WTC11 (cell line): Measurements from ENCODE around the gene FREM1. TPM values are rescaled to one million over a fixed set of nuclear protein-coding genes. Genes with fewer than 3 reads are reported as not detected.

Experiments
- ATAC-seq: fragments of 200-7000 bp; cut with Tn5 transposase; 2 replicates; pipeline ENCODE4 v1.10.0; 2021; ENCODE audit warnings: mild to moderate bottlenecking, moderate library complexity
- CTCF ChIA-PET: fragments of 300-600 bp; sonication (Branson Sonifier 250); formaldehyde crosslinking; loops from one replicate; lab custom pipeline; 2021; ENCODE audit warnings: antibody characterized with exemption; lab: Charles Lee
- POLR2A ChIA-PET: fragments of 350-600 bp; sonication (Branson Sonifier 250); formaldehyde crosslinking; loops from one replicate; lab custom pipeline; 2021; ENCODE audit warnings: antibody characterized with exemption; lab: Charles Lee
- DNase-seq: peaks from one replicate; pipeline ENCODE4 v3.0.0; 2021; ENCODE audit warnings: low spot score
- H3K27ac Mint-ChIP-seq: 2 replicates; pipeline ENCODE4 v1.8.0; 2021; ENCODE audit warnings: mixed read lengths
- H3K27me3 Mint-ChIP-seq: 2 replicates; pipeline ENCODE4 v1.8.0; 2021; ENCODE audit warnings: low read depth, mild to moderate bottlenecking, moderate library complexity, mixed read lengths
- H3K36me3 Mint-ChIP-seq: 2 replicates; pipeline ENCODE4 v1.8.0; 2021; ENCODE audit warnings: mixed read lengths
- H3K4me1 Mint-ChIP-seq: 2 replicates; pipeline ENCODE4 v1.8.0; 2022; ENCODE audit warnings: mixed read lengths
- H3K4me3 Mint-ChIP-seq: 2 replicates; pipeline ENCODE4 v1.8.0; 2021; ENCODE audit warnings: mild to moderate bottlenecking, moderate library complexity, mixed read lengths
- H3K9me3 Mint-ChIP-seq: 2 replicates; pipeline ENCODE4 v1.8.0; 2021; ENCODE audit warnings: mixed read lengths
- ESRRA ChIP-seq: sonication (generic); formaldehyde crosslinking; IDR thresholded peaks from 2 replicates; pipeline ENCODE4 v1.8.1; 2022; ENCODE audit warnings: mild to moderate bottlenecking, missing genetic modification reagents, borderline replicate concordance
- FOXJ3 ChIP-seq: sonication (generic); formaldehyde crosslinking; IDR thresholded peaks from 2 replicates; pipeline ENCODE4 v1.9.0; 2021; ENCODE audit warnings: missing genetic modification reagents, mild to moderate bottlenecking, borderline replicate concordance
- GTF2I ChIP-seq: fragments of 250-450 bp; sonication (Bioruptor Pico); conservative IDR thresholded peaks from 2 replicates; pipeline ENCODE4 v1.4.0; 2021; ENCODE audit warnings: mild to moderate bottlenecking
- JUN ChIP-seq: sonication (generic); formaldehyde crosslinking; IDR thresholded peaks from 2 replicates; pipeline ENCODE4 v1.8.0; 2023; ENCODE audit warnings: mild to moderate bottlenecking, missing genetic modification reagents
- NR2C2 ChIP-seq: sonication (generic); formaldehyde crosslinking; IDR thresholded peaks from 2 replicates; pipeline ENCODE4 v1.8.0; 2022; ENCODE audit warnings: mild to moderate bottlenecking, missing genetic modification reagents
- NR3C1 ChIP-seq: sonication (generic); formaldehyde crosslinking; conservative IDR thresholded peaks from 2 replicates; pipeline ENCODE4 v1.8.1; 2023; ENCODE audit warnings: low read depth, mild to moderate bottlenecking, missing genetic modification reagents
- SMAD3 ChIP-seq: sonication (generic); formaldehyde crosslinking; IDR thresholded peaks from 2 replicates; pipeline ENCODE4 v1.8.0; 2022; ENCODE audit warnings: missing genetic modification reagents, mild to moderate bottlenecking, borderline replicate concordance
- SMAD4 ChIP-seq: sonication (generic); formaldehyde crosslinking; IDR thresholded peaks from 2 replicates; pipeline ENCODE4 v1.8.0; 2022; ENCODE audit warnings: mild to moderate bottlenecking, missing genetic modification reagents
- TCF7 ChIP-seq: sonication (generic); formaldehyde crosslinking; IDR thresholded peaks from 2 replicates; pipeline ENCODE4 v1.8.0; 2022; ENCODE audit warnings: mild to moderate bottlenecking, low read depth, missing genetic modification reagents, moderate library complexity
- ZBTB21 ChIP-seq: sonication (generic); formaldehyde crosslinking; IDR thresholded peaks from 2 replicates; pipeline ENCODE4 v1.8.1; 2023; ENCODE audit warnings: mild to moderate bottlenecking, missing genetic modification reagents, borderline replicate concordance
- ZNF138 ChIP-seq: sonication (generic); formaldehyde crosslinking; conservative IDR thresholded peaks from 2 replicates; pipeline ENCODE4 v1.8.1; 2022; ENCODE audit warnings: mild to moderate bottlenecking, moderate library complexity, missing genetic modification reagents
- total RNA-seq: library from RNA; stranded (reverse); gene quantifications from 3 replicates; pipeline ENCODE4 v1.2.3, GENCODE V29; 2021
- TF ChIP-seq, protein P1 (sequence below): sonication (generic); formaldehyde crosslinking; IDR thresholded peaks from 2 replicates; pipeline ENCODE4 v1.8.0; 2022; ENCODE audit warnings: mild to moderate bottlenecking, missing genetic modification reagents
- TF ChIP-seq, protein P2 (sequence below): sonication (generic); formaldehyde crosslinking; IDR thresholded peaks from 2 replicates; pipeline ENCODE4 v1.8.0; 2023; ENCODE audit warnings: missing genetic modification reagents, mild to moderate bottlenecking, borderline replicate concordance
- TF ChIP-seq, protein P3 (sequence below): fragments of 250-450 bp; sonication (Bioruptor Pico); IDR thresholded peaks from 2 replicates; pipeline ENCODE4 v1.9.0; 2021; ENCODE audit warnings: moderate library complexity, mild to moderate bottlenecking, inconsistent platforms, borderline replicate concordance
- TF ChIP-seq, protein P4 (sequence below): fragments of 250-450 bp; sonication (Bioruptor Pico); IDR thresholded peaks from 2 replicates; pipeline ENCODE4 v1.9.0; 2021; ENCODE audit warnings: mild to moderate bottlenecking
- TF ChIP-seq, protein P5 (sequence below): sonication (generic); formaldehyde crosslinking; IDR thresholded peaks from 2 replicates; pipeline ENCODE4 v1.8.0; 2022; ENCODE audit warnings: mild to moderate bottlenecking, missing genetic modification reagents
- TF ChIP-seq, protein P6 (sequence below): sonication (generic); formaldehyde crosslinking; IDR thresholded peaks from 2 replicates; pipeline ENCODE4 v1.8.0; 2022; ENCODE audit warnings: missing genetic modification reagents
- TF ChIP-seq, protein P7 (sequence below): fragments of 250-450 bp; sonication (Bioruptor Pico); IDR thresholded peaks from 2 replicates; pipeline ENCODE4 v1.8.0; 2021; ENCODE audit warnings: mild to moderate bottlenecking
- TF ChIP-seq, protein P8 (sequence below): sonication (generic); formaldehyde crosslinking; IDR thresholded peaks from 2 replicates; pipeline ENCODE4 v1.8.0; 2022; ENCODE audit warnings: mild to moderate bottlenecking, missing genetic modification reagents

The FREM1 gene
- total RNA-seq, 1 experiment from 2014 or later, result 2.8 TPM

DNA sequence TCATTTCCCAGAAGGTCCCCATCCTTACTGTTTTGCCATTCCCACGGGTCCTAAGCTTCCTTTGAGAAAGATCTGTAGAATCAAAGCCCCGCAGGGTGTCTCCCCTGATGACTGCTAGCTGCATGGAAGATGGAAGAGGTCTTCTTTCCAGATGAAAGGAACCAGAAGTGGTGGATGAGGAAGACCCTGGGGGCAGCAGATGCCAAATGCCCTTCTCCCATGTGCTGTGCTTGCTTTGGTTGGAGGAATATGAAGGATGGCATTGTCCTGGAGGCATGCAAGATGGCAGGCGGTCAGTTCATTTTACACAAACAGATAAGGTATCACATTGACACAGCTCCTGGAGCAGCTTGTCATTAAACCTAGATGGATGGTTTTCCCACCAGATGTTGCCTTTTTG lies 161.9 kb downstream of the FREM1 start:
- no peak for ATAC-seq
- POLR2A ChIA-PET, result no interaction called here
- TF ChIP-seq, protein P1, sequence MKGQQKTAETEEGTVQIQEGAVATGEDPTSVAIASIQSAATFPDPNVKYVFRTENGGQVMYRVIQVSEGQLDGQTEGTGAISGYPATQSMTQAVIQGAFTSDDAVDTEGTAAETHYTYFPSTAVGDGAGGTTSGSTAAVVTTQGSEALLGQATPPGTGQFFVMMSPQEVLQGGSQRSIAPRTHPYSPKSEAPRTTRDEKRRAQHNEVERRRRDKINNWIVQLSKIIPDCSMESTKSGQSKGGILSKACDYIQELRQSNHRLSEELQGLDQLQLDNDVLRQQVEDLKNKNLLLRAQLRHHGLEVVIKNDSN (CRISPR knock-in tag), result no peak
- TF ChIP-seq SMAD4 (CRISPR knock-in tag), result no peak
- TF ChIP-seq, protein P2, sequence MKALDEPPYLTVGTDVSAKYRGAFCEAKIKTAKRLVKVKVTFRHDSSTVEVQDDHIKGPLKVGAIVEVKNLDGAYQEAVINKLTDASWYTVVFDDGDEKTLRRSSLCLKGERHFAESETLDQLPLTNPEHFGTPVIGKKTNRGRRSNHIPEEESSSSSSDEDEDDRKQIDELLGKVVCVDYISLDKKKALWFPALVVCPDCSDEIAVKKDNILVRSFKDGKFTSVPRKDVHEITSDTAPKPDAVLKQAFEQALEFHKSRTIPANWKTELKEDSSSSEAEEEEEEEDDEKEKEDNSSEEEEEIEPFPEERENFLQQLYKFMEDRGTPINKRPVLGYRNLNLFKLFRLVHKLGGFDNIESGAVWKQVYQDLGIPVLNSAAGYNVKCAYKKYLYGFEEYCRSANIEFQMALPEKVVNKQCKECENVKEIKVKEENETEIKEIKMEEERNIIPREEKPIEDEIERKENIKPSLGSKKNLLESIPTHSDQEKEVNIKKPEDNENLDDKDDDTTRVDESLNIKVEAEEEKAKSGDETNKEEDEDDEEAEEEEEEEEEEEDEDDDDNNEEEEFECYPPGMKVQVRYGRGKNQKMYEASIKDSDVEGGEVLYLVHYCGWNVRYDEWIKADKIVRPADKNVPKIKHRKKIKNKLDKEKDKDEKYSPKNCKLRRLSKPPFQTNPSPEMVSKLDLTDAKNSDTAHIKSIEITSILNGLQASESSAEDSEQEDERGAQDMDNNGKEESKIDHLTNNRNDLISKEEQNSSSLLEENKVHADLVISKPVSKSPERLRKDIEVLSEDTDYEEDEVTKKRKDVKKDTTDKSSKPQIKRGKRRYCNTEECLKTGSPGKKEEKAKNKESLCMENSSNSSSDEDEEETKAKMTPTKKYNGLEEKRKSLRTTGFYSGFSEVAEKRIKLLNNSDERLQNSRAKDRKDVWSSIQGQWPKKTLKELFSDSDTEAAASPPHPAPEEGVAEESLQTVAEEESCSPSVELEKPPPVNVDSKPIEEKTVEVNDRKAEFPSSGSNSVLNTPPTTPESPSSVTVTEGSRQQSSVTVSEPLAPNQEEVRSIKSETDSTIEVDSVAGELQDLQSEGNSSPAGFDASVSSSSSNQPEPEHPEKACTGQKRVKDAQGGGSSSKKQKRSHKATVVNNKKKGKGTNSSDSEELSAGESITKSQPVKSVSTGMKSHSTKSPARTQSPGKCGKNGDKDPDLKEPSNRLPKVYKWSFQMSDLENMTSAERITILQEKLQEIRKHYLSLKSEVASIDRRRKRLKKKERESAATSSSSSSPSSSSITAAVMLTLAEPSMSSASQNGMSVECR (CRISPR knock-in tag), result no peak
- no peak for TF ChIP-seq ZNF138 (CRISPR knock-in tag)
- TF ChIP-seq, protein P3, sequence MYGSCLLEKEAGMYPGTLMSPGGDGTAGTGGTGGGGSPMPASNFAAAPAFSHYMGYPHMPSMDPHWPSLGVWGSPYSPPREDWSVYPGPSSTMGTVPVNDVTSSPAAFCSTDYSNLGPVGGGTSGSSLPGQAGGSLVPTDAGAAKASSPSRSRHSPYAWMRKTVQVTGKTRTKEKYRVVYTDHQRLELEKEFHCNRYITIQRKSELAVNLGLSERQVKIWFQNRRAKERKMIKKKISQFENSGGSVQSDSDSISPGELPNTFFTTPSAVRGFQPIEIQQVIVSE (CRISPR knock-in tag), result no peak
- no peak for TF ChIP-seq SMAD3
- TF ChIP-seq, protein P4, sequence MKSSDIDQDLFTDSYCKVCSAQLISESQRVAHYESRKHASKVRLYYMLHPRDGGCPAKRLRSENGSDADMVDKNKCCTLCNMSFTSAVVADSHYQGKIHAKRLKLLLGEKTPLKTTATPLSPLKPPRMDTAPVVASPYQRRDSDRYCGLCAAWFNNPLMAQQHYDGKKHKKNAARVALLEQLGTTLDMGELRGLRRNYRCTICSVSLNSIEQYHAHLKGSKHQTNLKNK (CRISPR knock-in tag), result no peak
- no peak for TF ChIP-seq NR3C1
- no peak for TF ChIP-seq TCF7
- TF ChIP-seq, protein P5, sequence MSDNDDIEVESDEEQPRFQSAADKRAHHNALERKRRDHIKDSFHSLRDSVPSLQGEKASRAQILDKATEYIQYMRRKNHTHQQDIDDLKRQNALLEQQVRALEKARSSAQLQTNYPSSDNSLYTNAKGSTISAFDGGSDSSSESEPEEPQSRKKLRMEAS (CRISPR knock-in tag), result no peak
- TF ChIP-seq FOXJ3 (CRISPR knock-in tag), result no peak
- TF ChIP-seq ZBTB21, result no peak
- TF ChIP-seq, protein P6, sequence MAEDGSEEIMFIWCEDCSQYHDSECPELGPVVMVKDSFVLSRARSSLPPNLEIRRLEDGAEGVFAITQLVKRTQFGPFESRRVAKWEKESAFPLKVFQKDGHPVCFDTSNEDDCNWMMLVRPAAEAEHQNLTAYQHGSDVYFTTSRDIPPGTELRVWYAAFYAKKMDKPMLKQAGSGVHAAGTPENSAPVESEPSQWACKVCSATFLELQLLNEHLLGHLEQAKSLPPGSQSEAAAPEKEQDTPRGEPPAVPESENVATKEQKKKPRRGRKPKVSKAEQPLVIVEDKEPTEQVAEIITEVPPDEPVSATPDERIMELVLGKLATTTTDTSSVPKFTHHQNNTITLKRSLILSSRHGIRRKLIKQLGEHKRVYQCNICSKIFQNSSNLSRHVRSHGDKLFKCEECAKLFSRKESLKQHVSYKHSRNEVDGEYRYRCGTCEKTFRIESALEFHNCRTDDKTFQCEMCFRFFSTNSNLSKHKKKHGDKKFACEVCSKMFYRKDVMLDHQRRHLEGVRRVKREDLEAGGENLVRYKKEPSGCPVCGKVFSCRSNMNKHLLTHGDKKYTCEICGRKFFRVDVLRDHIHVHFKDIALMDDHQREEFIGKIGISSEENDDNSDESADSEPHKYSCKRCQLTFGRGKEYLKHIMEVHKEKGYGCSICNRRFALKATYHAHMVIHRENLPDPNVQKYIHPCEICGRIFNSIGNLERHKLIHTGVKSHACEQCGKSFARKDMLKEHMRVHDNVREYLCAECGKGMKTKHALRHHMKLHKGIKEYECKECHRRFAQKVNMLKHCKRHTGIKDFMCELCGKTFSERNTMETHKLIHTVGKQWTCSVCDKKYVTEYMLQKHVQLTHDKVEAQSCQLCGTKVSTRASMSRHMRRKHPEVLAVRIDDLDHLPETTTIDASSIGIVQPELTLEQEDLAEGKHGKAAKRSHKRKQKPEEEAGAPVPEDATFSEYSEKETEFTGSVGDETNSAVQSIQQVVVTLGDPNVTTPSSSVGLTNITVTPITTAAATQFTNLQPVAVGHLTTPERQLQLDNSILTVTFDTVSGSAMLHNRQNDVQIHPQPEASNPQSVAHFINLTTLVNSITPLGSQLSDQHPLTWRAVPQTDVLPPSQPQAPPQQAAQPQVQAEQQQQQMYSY (CRISPR knock-in tag), result no peak
- no peak for TF ChIP-seq ESRRA (CRISPR knock-in tag)
- no peak for TF ChIP-seq GTF2I (CRISPR knock-in tag)
- TF ChIP-seq, protein P7, sequence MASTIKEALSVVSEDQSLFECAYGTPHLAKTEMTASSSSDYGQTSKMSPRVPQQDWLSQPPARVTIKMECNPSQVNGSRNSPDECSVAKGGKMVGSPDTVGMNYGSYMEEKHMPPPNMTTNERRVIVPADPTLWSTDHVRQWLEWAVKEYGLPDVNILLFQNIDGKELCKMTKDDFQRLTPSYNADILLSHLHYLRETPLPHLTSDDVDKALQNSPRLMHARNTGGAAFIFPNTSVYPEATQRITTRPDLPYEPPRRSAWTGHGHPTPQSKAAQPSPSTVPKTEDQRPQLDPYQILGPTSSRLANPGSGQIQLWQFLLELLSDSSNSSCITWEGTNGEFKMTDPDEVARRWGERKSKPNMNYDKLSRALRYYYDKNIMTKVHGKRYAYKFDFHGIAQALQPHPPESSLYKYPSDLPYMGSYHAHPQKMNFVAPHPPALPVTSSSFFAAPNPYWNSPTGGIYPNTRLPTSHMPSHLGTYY (CRISPR knock-in tag), result no peak
- TF ChIP-seq, protein P8, sequence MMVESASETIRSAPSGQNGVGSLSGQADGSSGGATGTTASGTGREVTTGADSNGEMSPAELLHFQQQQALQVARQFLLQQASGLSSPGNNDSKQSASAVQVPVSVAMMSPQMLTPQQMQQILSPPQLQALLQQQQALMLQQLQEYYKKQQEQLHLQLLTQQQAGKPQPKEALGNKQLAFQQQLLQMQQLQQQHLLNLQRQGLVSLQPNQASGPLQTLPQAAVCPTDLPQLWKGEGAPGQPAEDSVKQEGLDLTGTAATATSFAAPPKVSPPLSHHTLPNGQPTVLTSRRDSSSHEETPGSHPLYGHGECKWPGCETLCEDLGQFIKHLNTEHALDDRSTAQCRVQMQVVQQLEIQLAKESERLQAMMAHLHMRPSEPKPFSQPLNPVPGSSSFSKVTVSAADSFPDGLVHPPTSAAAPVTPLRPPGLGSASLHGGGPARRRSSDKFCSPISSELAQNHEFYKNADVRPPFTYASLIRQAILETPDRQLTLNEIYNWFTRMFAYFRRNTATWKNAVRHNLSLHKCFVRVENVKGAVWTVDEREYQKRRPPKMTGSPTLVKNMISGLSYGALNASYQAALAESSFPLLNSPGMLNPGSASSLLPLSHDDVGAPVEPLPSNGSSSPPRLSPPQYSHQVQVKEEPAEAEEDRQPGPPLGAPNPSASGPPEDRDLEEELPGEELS (CRISPR knock-in tag), result no peak
- TF ChIP-seq JUN (CRISPR knock-in tag), result no peak
- no peak for TF ChIP-seq NR2C2 (CRISPR knock-in tag)
- H3K4me1 Mint-ChIP-seq, result peaks cover 31% of the 10 kb centered on the region
- CTCF ChIA-PET, result no interaction called here
- H3K9me3 Mint-ChIP-seq, result peaks cover 4% of the 10 kb centered on the region
- peaks cover 3% of the 10 kb centered on the region; the same call in 1 of the 2 replicates for H3K36me3 Mint-ChIP-seq
- no peak overlapping the region for H3K27ac Mint-ChIP-seq
- peaks cover 13% of the 10 kb centered on the region for H3K27me3 Mint-ChIP-seq
- DNase-seq, result no peak
- H3K4me3 Mint-ChIP-seq, result no peak overlapping the region
